A673 (cell line): Measurements from ENCODE around the gene WDR18. TPM values are rescaled to one million over a fixed set of nuclear protein-coding genes. Genes with fewer than 3 reads are reported as not detected.

ENCODE experiments used
- BruUV-seq: library from RNA; stranded (reverse); fragments of 400-500 nt; replicated peaks from 2 replicates; lab custom pipeline; 2021; lab: Mats Ljungman, UMichigan
- CTCF ChIA-PET: fragments of 300-600 bp; sonication (Branson Sonifier 250); formaldehyde crosslinking; loops from one replicate; lab custom pipeline; 2022; ENCODE audit warnings: antibody characterized with exemption; lab: Charles Lee
- POLR2A ChIA-PET: fragments of 300-600 bp; sonication (Branson Sonifier 250); formaldehyde crosslinking; loops from one replicate; lab custom pipeline; 2022; ENCODE audit warnings: antibody characterized with exemption; ENCODE audit not compliant: low non-redundant PET; lab: Charles Lee
- DNase-seq: peaks from one replicate; pipeline ENCODE4 v3.0.0-alpha.2; 2015; ENCODE audit warnings: low spot score
- H3K27ac ChIP-seq: fragments of 200-600 bp; sonication (generic); 2 replicates; pipeline ENCODE4 v1.5.1; 2016; ENCODE audit warnings: mixed run types, low read depth, mild to moderate bottlenecking, mixed read lengths, antibody characterized with exemption, low read length; ENCODE audit not compliant: poor library complexity, severe bottlenecking
- H3K27me3 ChIP-seq: fragments of 200-600 bp; sonication (generic); replicated peaks from 2 replicates; pipeline ENCODE4 v1.6.1; 2017; ENCODE audit warnings: mixed run types, low read depth, mild to moderate bottlenecking, mixed read lengths, antibody characterized with exemption, low read length; ENCODE audit not compliant: insufficient read depth, poor library complexity
- H3K36me3 ChIP-seq: fragments of 200-600 bp; sonication (generic); 2 replicates; pipeline ENCODE4 v1.6.1; 2016; ENCODE audit warnings: mixed run types, mild to moderate bottlenecking, mixed read lengths, antibody characterized with exemption, low read length; ENCODE audit not compliant: insufficient read depth, poor library complexity, severe bottlenecking
- H3K4me1 ChIP-seq: fragments of 200-600 bp; sonication (generic); 2 replicates; pipeline ENCODE4 v1.6.1; 2017; ENCODE audit warnings: mixed run types, mild to moderate bottlenecking, mixed read lengths, antibody characterized with exemption, low read length; ENCODE audit not compliant: insufficient read depth, poor library complexity, severe bottlenecking
- H3K4me3 ChIP-seq: fragments of 200-600 bp; sonication (generic); 2 replicates; pipeline ENCODE4 v1.5.1; 2016; ENCODE audit warnings: low read depth, mixed run types, mild to moderate bottlenecking, mixed read lengths, low read length; ENCODE audit not compliant: poor library complexity, severe bottlenecking
- H3K9me3 ChIP-seq: fragments of 200-600 bp; sonication (generic); 2 replicates; pipeline ENCODE4 v1.6.1; 2016; ENCODE audit warnings: mixed run types, low read depth, mild to moderate bottlenecking, mixed read lengths, antibody characterized with exemption, low read length; ENCODE audit not compliant: poor library complexity, severe bottlenecking
- CTCF ChIP-seq: fragments of 300-800, 200-600 bp; sonication (generic); conservative IDR thresholded peaks from 2 replicates; pipeline ENCODE4 v1.5.1; 2017; ENCODE audit warnings: low read depth, mild to moderate bottlenecking, antibody characterized with exemption, low read length, moderate library complexity, mixed read lengths
- EZH2 ChIP-seq: fragments of 200-600 bp; sonication (generic); IDR thresholded peaks from 2 replicates; pipeline ENCODE4 v1.6.1; 2017; ENCODE audit warnings: borderline replicate concordance, low read depth, mild to moderate bottlenecking, mixed read lengths, antibody characterized with exemption, low read length; ENCODE audit not compliant: poor library complexity, severe bottlenecking
- intact Hi-C: fragments of 100-400 bp; cut with micrococcal nuclease; formaldehyde crosslinking; loops from one replicate; pipeline ENCODE4 v1.10.0; 2022; ENCODE audit not compliant: unreplicated experiment
- total RNA-seq: library from RNA; stranded (reverse); gene quantifications from 2 replicates; pipeline ENCODE4 v1.2.3, GENCODE V29; 2021

Gene WDR18
- total RNA-seq, 1 experiment from 2014 or later, result 109 TPM

- POLR2A ChIA-PET, result interaction anchor here (0.5 to 0.6 kb wide), 4 partner anchors 9 to 229 kb away, joined by 3 to 8 read pairs (median 4); no protein-coding TSS in a partner anchor
- BruUV-seq, result no TSS peak
- no peaks in the 10 kb centered on the region for H3K9me3 ChIP-seq
- H3K4me1 ChIP-seq, result peaks cover 31% of the 10 kb centered on the region
- peak; percentile 99 for DNase-seq
- CTCF ChIA-PET, result interaction anchor here (0.5 kb wide), 1 partner anchor 153 kb away, joined by 3 read pairs; no protein-coding TSS in a partner anchor
- H3K4me3 ChIP-seq, result peak overlapping the region; percentile 54
- H3K27me3 ChIP-seq, result no peaks in the 10 kb centered on the region
- H3K27ac ChIP-seq, result peak overlapping the region; percentile 73
- intact Hi-C loops, result no loop called here
- TF ChIP-seq CTCF, result no peak
- TF ChIP-seq EZH2, result no peak
- peaks cover 11% of the 10 kb centered on the region for H3K36me3 ChIP-seq
Measured at GRCh38 chr19:1040476-1041271, 56.5 kb downstream of the WDR18 start.

GRCh38 chr19:1041272-1041834 is 57.2 kb downstream of the WDR18 start:
- Histone ChIP-seq H3K4me3 (peak overlapping the region; percentile 54), H3K4me1 (peaks cover 31% of the 10 kb centered on the region), H3K9me3 (no peaks in the 10 kb centered on the region), H3K36me3 (peaks cover 6% of the 10 kb centered on the region), H3K27me3 (no peaks in the 10 kb centered on the region), H3K27ac (peak overlapping the region; percentile 73)
- POLR2A ChIA-PET, result interaction anchor here (0.6 kb wide), 2 partner anchors 10 to 12 kb away, joined by 3 to 4 read pairs; no protein-coding TSS in a partner anchor
- intact Hi-C loops, result no loop called here
- DNase-seq, result no peak
- CTCF ChIA-PET, result interaction anchor here (0.5 kb wide), 1 partner anchor 153 kb away, joined by 3 read pairs; no protein-coding TSS in a partner anchor
- BruUV-seq, result no TSS peak
- TF ChIP-seq EZH2 (no peak), CTCF (no peak)

GRCh38 chr19:1041835-1042685 is 57.9 kb downstream of the WDR18 start:
- H3K4me1 ChIP-seq, result peaks cover 31% of the 10 kb centered on the region
- peak overlapping the region; percentile 73 for H3K27ac ChIP-seq
- H3K4me3 ChIP-seq, result peak overlapping the region; percentile 54
- TF ChIP-seq CTCF (no peak), EZH2 (no peak)
- POLR2A ChIA-PET, result no interaction called here
- H3K36me3 ChIP-seq, result peaks cover 4% of the 10 kb centered on the region
- H3K9me3 ChIP-seq, result no peaks in the 10 kb centered on the region
- no peaks in the 10 kb centered on the region for H3K27me3 ChIP-seq
- DNase-seq, result peak; percentile 85
- no TSS peak for BruUV-seq
- intact Hi-C loops, result no loop called here
- CTCF ChIA-PET, result no interaction called here
